ENCODE measurements around the gene CCSER1.

- TF ChIP-seq, protein P1, sequence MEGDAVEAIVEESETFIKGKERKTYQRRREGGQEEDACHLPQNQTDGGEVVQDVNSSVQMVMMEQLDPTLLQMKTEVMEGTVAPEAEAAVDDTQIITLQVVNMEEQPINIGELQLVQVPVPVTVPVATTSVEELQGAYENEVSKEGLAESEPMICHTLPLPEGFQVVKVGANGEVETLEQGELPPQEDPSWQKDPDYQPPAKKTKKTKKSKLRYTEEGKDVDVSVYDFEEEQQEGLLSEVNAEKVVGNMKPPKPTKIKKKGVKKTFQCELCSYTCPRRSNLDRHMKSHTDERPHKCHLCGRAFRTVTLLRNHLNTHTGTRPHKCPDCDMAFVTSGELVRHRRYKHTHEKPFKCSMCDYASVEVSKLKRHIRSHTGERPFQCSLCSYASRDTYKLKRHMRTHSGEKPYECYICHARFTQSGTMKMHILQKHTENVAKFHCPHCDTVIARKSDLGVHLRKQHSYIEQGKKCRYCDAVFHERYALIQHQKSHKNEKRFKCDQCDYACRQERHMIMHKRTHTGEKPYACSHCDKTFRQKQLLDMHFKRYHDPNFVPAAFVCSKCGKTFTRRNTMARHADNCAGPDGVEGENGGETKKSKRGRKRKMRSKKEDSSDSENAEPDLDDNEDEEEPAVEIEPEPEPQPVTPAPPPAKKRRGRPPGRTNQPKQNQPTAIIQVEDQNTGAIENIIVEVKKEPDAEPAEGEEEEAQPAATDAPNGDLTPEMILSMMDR (conservative IDR thresholded peaks at IDR 0.05), result no peak
- TF ChIP-seq EZH2 (IDR thresholded peaks at IDR 0.05; ENCODE audit: low read depth), result no peak
These were observed 1141.7 kb downstream of the CCSER1 start for GRCh38 chr4:91268913-91269312.

All from PC-9 (cell line).